GM21526 (cell line): Measurements from ENCODE around the gene IFT80.
A peak's percentile ranks its signal among the peaks of the same experiment; 100 is the strongest.

Source experiments
- ATAC-seq: cut with Tn5 transposase; IDR thresholded peaks from one replicate; pipeline ENCODE4 v1.9.1; 2021; ENCODE audit warnings: moderate library complexity; ENCODE audit not compliant: unreplicated experiment, low FRiP score

Gene IFT80

DNA sequence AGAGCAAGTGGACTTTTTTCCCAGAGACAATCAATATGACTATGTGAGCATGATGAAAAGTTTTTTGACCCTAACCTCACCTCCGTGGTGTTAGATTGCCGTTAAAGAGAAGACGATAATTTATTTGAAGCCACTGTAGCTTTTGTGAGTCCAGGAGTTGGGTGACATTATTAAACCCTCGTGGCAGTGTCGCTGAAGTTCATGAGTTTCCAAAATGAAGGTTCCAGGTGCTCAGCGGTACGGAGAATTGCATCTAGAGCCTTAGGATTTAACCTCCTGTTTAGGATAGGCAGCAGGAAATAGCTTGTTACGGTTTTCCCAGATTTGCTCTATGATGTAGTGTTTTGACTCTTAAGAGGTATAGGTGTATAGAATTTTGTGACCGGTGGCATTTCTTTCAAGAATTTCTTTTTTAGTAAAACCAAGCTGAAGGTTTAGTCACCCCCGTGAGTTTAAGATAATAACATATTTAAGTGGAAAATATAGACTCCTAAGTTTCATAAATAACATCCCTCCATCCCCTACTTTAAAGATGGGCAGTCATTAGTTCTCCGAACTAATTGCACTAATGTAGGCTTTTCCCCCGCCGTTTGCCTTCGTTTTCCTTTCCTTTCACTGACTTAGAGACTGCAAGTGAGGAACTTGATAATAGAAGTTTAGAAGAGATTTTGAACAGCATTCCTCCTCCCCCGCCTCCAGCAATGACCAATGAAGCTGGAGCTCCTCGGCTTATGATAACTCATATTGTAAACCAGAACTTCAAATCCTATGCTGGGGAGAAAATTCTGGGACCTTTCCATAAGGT is 2.5 kb upstream of the IFT80 start:
- ATAC-seq: no peak

DNA sequence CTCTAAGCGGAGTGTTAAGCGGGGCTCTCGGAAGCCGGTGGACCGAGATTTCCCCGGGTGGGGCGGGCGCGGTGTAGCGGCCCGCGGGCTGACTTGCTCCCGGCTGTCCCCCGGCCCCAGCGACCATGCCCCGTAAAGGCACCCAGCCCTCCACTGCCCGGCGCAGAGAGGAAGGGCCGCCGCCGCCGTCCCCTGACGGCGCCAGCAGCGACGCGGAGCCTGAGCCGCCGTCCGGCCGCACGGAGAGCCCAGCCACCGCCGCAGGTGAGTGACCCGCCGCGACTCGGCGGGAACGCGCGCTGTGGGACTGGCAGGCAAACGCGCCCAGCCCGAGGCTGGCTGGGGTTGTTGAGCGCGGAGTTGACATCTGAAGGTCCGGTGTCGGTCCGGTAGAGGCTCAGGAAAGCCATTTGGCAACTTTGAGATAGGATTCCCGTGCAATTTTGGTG is 1.7 kb upstream of the IFT80 start:
- no peak for ATAC-seq

DNA sequence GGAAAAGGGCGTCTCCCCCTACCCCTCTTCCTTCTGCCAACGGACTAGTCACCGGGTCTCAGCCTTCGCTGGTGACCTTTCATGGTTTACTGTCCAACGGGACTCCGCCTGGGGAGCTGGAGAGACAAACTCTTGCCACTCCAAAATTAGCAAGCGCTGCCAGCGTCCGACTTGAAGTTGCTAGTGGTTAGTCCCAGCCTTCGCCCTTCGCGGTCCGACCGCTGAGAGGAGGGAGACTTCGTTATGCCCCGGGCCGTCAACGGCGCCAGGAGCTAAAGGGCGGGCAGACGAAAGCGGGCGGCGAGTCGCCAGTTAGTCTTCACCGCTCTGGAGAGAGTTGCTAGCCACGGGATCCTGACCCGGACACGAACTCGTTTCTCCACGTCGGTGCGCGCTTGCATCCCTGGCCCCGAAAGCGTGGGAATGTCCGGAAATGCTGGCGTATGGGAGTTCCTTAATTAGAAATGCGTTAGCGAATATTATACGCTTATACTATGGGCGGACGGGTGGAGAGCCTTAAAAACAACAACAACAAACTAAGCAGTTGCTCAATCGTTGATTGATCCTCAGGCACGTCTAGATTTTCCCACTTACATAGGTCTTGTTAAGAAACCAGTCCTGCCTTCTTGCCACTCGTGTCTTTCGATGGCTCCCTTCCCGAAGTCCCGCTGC is 1.1 kb upstream of the IFT80 start:
- no peak for ATAC-seq

DNA sequence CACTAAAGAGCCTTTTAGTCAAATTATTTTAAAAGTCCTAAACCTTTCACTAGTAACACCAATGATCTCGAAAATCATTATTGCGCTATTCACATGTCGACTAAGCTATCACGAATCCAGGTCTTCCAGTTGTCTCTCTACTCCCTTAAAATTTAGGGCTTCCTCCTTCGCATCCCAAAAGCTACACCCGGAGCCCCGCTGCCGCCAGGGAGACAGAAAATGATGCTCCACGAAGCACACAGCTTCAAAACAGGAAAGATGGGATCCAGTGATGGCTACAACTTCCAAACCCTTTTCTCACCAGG is 253 bp downstream of the IFT80 start:
- peak; percentile 9 for ATAC-seq

DNA sequence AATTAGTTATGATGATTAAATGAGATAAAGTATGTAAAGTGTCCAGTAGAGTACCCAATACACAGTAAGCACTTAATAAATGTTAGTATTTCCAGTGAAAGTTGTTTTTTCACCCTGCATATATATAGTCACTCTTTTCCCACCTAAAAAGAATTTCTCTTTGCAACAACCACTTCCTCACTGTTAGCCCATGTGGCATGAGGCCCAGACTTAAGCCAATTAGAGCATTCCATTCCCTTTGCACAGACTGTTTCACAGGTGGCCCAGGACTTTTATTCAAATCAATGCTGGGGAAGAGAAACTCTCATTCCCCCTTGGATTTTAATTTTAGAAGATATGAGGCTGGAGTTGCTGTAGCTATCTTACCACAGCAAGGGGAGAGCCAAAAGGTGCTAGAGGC is 3.7 kb downstream of the IFT80 start:
- no peak for ATAC-seq

DNA sequence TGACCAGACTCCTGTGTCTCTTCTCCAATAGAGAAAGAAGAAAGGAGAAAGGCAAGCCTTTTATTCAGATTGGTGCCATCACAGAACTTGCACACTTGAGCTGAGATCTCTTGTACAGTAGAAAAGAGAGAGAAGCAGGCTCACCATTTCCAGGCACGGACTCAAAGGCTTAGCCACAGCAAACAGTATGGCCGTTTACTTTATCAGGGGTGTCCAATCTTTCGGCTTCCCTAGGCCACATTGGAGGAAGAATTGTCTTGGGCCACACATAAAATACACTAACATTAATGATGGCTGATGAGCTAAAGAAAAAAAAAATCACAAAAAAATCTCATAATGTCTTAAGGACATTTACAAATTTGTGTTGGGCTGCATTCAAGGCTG is 5.0 kb downstream of the IFT80 start:
- ATAC-seq: no peak

DNA sequence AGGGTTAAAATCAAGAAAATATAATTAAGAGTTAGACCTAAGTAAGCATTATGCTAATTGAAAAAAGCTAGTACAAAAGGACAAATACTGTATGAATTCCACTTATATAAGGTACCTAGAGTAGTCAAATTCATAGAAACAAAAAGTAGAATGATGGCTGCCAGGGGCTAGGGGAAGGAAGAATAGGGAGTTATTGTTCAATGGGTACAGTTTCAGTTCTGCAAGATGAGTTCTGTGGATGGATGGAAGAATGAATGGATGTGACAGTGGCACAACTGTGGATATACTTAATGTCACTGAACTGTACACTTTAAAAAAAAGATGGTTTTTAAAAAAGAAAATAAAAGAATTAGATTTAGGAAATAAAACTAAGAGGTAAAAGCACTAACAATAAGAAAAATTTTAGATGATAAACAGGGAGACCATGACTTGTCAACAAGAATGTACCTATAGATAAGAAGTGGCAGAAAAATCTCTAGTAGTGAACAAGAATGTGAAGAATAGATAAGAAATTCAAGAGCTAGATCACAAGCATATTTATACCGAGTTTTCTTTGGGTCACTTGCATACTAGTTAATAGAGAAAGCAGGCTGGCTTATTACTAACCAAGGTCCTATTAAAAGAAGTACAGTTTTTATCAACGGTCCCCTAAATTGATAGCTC is 5.5 kb downstream of the IFT80 start:
- no peak for ATAC-seq

DNA sequence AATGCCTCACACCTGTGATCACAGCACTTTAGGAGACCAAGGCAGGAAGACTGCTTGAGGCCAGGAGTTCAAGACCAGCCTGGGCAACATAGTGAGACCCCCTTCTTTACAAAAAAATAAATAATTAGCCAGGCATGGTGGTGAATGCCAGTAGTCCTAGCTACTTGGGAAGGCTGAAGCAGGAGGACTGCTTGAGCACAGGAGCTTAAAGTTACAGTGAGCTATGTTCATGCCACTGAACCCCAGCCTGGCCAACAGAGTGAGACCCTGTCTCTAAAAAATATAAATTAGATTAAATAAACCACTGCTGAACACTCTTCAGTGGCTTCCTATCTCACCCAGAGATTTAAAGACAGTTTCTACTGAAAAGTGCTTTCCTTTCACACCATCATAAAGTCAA is 6.2 kb downstream of the IFT80 start:
- ATAC-seq: no peak

DNA sequence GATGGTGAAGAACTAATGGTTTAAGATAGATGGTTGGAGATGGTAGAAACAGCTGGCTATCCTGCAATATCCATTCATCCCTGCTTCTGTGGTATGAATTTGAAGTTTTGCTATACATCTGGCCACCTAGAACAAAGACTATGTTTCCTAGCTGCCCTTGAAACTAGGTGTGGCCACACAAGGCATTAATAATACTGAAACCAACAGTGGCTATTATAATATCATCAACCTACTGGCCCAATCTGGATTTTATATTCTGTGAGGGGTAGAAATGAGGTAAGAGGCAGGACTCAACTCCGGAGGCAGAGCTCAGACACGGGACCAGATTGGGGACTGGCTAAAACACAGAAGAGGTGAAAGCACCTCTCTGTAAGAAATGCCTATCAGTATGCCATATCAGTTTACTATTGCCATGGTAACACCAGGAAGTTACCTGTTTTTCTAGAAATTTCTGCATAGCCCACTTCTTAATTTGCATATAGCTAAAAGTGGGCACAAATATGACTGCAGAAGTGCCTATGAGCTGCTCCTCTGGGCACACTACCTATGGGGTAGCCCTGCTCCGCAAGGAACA is 8.4 kb downstream of the IFT80 start:
- ATAC-seq: no peak

DNA sequence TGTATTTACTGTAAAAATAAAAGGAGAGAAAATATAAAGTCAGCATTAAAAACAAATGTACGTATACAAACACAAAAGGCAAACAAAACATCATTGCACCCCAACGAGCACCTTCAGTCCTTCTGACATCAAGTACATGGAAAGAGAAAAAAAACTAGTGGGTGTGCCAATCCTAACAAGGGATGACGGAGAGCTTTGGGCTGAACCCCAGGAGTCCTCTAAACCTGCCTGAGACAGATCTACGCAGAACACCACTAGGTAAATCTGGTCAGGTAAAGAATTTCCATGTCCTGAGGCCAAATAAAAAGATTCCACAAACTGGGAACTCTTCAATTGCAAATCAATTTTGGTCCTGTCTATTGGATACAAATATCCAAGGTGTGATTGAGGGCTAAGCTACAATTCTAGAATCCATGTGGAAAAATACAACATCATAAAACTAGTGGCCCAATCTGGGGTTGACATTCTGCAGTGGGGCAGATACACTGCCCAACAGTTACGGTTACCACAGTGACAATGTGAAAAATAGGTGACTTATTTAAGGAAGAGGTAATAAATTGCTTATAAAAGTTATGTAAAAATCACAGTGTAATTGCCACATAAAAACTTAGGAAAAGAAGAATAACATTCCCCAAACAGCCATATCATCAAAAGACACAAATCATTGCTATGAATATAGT is 14.2 kb downstream of the IFT80 start:
- no peak for ATAC-seq

DNA sequence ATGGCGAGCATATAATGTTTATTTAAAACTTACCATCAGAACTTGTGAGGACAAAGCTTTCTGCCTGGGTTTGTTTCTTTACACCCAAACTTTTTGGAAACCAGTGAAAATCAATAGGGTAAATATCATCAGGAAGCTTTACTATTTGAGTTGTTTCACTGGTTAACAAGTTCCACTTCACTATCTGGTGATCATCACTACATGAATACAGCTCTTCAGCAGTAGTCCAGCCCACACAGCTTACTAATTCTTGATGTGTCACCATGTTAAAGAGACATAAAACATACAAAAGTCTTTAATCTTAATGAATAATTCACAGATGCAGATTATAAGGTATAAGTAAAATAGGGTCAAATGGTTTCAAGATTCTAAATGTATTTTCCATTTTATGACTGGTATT is 17.6 kb downstream of the IFT80 start:
- no peak for ATAC-seq

DNA sequence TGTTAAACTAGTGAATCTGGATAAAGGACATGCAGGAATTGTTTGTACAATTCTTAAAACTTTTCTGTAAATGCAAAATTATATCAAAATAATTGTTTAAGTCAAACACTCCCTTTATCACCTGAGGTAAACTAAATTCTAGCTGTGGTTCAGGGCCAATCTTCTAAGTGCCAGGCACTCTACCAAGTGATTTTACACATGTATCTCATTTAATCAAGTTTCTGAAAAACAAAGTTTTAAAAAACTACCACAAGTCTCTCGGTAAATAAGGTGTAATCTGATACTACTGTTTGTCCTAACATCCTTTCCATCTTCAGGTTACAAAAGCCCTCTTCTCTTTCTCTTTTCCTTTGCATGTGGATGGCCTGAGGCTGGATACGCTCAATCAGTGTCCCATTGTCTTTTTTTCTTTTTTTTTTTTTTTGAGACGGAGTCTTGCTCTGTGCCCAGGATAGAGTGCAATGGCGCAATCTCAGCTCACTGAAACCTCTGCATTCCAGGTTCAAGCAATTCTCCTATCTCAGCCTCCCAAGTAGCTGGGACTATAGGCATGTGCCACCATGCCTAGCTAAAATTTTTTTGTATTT is 19.3 kb downstream of the IFT80 start:
- ATAC-seq: no peak

DNA sequence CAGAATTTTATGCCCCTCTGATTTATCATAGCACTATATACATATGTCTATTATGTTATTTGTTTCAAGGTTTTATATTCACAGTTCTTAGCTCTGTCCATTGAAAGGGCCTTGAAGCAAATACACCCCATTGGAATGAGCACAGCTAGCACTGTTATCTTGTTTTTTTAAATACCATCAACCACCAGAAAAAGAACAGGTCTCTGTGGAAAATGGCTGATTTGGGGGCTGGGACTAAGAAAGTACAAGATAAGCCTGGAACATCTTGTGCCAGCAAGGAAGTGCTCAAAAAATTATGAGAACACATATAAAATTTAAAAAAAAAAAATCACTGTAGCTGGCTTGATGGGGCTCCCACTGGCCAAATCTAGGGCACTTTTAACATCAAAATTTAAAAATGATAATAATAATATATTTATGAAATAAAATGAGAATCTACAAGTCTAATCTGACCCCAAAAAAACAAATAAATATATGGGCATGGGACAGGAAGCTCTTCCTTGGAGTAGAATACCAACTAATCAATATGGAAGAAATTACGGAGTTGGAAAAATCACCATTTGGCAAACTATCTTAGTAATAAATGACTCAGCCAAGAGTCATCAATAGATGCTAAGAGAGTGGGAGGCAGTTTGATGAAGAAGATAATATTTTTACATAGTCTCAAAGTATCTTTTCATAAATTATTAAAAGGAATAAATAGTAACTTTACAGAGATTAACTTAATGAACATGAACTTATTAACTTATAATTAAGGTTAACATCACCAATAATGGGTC is 20.5 kb downstream of the IFT80 start:
- ATAC-seq: no peak

DNA sequence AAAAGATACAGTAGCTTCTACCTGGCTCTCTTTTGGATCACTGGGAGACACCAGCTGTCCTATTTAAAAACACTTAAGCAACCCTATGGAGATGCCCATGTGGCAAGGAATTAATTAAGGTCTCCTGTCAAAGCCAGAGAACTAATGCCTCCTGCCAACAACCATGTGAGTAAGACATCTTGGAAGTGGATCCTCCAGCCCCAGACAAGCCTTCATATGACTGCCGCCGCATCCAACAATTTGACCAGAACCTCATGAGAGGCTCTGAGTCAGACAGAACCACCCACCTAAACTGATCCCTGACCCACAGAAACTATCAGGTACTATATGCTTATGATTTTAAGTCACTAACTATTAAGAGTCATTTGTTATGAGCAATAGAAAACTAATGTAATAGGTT is 22.3 kb downstream of the IFT80 start:
- no peak for ATAC-seq

DNA sequence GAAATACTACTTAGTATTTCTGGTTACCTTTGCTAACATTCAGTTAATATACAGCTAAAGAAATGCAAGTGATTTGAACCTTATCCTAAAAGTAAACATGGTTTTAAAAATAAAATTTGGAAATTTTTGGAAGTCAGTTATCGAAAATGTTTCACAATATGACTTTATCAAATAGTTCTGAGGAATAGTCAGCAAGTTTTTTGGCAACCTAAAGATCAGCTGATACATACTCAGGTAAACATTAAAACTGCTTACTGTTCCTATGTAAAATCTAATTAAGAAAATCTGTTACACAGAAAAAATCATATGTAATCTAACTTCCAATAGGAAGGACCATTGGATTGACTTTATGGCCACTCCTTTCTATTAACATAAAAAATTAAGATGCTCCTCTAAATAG is 24.1 kb downstream of the IFT80 start:
- no peak for ATAC-seq

DNA sequence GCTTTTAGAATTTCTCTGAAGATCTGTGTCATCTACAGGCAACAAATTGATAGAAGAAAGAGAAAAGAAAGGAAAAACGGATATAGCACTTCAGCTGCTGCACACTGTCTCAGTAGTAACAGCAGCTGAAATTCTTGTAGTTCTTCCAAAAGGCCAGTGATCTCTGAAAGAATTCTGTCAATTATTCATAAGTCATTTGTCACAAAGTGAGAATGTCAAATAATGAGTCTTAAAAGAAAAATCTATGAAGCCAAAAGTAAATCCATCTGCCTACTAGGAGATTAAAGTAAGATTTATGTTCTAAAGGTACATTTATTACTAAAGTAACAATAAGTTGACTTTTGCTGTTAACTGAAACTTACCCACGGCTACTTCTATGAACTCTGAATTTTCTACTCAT is 24.6 kb downstream of the IFT80 start:
- no peak for ATAC-seq

DNA sequence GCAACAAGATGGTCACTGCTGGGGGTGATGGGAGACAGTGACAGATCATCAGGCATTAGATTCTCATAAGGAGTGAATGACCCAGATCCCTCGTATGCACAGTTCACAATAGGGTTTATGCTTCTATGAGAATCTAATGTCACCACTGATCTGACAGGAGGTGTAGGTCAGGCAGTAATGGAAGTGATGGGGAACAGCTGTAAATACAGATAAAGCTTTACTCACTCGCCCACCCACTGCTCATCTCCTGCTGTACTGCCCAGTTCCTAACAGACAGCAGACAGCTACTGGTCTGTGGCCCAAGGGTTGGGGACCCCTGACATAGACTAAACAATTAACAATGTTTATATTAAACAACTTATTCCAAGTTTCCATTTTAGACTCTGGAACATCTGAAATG is 25.4 kb downstream of the IFT80 start:
- no peak for ATAC-seq

DNA sequence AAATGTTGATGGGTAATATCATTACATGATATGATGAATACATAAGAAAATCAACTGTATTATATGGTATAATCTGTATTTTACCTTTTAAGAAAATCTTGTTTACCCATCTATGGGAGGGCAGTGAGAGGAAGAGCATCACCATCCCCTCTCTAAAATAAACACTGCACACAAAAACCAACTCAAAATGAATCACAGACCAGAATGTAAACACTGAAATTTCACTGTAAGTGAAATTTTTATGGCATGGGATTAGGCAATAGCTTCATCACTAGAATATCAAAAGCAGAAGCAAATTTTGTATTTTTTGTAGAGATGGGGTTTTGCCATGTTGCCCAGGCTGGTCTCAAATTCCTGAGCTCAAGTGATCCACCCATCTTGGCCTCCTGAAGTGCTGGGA is 26.2 kb downstream of the IFT80 start:
- ATAC-seq: no peak

DNA sequence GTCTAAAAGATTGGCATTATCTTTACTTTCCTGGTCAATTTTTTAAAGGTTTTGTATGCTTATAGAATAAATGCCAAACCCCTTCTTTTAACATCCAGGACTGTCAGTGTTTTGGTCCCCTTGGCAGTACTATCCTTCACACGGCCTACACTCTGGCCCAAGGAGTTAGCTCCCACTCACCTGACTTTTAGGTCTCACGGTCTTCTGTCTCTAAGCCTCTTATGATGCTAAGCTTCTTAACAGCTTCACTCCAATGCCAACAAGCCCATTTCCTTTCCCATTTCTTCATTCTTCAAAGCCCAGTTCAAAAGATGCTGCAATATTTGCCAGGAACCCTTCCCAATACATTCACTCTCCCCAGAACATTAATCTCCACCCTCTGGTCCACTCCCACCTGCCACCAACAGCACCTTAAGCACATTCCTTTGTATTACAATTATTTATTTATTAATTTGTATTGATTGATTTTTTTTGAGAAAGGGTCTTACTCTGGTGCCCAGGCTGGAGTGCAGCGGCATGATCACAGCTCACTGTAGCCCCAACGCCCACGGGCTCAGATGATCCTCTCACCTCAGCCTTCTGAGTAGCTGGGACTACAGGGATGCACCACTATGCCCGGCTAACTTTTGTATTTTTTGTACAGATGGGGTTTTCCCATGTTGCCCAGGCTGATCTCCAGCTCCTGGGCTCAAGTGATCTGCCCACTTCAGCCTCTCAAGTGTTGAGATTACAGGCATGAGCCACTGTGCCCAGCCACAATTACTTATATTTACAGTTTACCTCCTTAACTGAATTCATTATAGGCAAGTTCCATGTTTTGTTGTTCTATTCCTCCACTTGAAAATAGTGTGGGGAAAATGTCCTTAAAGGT is 27.8 kb downstream of the IFT80 start:
- ATAC-seq: no peak
